NCI-H1105 (cell line): Measurements from ENCODE around the gene HOXD10.
A peak's percentile ranks its signal among the peaks of the same experiment; 100 is the strongest.

Experiments used
- DNase-seq: peaks from one replicate; lab custom pipeline; 2025; lab: John Stamatoyannopoulos, UW

HOXD10 gene

DNA sequence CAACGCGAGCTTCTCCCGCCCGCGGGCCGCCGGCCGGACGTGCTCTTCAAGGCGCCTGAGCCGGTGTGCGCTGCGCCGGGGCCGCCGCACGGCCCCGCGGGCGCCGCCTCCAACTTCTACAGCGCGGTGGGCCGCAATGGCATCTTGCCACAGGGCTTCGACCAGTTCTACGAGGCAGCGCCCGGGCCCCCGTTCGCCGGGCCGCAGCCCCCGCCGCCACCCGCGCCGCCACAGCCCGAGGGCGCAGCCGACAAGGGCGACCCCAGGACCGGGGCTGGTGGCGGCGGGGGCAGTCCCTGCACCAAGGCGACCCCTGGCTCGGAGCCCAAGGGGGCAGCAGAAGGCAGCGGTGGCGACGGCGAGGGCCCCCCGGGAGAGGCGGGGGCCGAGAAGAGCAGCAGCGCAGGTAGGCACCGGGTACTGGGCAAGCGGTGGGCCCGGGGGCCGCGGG lies 8.8 kb upstream of the HOXD10 start:
- DNase-seq = no peak

DNA sequence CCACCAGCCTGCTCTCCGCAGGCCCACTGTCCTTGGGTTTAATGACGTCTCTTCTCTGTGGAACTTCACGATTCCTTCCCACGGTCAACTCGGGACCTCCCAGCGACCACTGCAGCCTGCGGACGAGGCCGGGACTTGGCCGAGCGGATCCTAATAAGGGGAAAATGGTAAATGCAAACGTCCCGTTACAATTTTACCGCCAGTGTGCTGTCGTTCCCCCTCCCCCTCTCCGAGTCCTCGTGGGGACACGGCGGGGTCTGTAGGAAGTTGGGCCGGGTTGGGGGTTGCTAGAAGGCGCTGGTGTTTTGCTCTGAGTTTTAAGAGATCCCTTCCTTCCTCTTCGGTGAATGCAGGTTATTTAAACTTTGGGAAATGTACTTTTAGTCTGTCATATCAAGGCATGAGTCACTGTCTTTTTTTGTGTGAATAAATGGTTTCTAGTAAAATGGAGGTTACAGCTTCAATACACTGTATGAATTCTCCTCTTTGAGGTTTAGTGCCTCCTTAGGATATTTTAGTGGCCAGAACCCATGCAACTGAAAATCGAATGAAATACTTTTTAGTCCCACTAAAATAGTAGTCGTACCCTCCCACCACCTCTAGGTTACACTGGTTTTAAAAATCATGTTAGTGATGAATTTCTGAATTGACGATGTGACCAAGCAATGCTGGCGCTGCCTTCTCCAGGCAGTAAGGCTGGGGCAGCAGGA lies 7.2 kb upstream of the HOXD10 start:
- no peak for DNase-seq

DNA sequence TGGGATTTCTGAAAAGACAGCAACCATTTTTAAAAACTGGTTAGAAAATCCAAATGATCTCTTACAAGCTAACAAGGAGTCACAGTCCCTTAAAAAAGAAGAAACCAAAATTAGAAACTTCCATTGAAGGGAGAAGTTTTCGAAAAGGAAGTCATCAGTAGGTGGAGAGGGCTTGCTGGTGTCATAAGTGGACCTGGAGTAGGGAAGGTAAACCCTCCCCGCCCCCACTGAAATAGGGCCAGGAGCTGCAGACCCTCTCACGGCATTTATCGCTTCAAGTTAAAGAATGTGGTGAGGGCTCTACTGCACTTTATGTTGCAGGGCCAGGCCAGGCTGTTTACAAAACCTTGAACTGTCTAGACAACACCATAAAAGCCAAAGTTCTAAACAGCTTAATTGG lies 6.6 kb upstream of the HOXD10 start:
- DNase-seq = no peak

DNA sequence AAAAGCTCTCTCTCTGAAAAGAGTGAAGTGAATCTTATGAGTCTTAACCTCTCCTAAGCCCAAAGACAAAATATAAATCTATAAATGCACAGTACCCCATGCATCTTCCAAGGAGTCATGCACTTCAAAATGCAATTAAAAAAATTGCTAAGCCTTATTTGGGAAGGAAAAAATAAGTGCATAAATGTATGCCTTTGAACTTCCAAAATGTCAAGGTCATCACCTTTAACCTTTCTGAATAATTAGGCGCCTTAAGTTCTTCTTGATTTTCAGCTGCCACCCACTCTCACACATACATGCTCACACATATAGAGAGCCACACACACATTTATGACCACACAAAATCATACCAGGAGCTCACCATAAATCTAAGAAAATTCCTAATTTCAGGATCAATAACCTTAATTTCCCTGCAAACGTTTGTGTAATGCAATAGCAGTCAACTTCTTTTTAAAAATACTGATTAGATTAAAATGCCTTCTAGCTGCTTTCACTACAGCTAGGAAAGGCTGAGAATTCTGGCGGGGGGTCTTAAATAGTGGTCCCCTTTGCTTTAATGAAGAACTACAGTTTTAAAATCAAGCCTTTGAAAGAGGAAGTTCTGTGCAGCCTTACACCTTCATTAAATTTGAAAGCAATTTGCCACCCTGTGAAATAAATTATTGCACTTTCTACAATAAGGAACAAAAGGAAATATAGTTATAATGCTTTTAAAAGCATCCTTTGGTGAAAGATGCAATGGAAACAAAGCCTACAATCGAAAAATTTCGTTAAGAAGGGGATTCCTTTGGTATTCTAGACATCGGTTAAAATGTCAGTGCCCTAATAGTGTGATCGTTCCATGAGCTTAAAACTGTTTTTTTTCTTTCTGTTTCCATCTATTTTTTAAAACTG lies 5.9 kb upstream of the HOXD10 start:
- DNase-seq = no peak

DNA sequence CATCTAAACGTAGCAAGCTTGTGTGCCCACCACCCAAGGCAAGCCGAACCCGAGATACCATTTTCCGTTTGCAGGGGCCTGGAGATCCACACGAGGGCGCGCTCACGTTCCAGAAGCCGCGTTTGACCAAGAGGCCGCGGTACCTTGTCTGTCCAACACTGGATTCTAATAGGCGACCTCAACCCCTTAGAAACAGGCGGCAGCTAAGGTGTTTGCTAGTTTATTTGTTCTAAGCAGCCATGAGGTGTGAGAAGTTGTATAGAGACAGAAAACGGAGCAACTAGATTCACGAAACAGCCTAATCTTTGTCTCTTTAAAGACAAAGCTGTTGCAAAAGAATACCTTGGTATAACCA lies 5.3 kb upstream of the HOXD10 start:
- DNase-seq = peak; percentile 84

DNA sequence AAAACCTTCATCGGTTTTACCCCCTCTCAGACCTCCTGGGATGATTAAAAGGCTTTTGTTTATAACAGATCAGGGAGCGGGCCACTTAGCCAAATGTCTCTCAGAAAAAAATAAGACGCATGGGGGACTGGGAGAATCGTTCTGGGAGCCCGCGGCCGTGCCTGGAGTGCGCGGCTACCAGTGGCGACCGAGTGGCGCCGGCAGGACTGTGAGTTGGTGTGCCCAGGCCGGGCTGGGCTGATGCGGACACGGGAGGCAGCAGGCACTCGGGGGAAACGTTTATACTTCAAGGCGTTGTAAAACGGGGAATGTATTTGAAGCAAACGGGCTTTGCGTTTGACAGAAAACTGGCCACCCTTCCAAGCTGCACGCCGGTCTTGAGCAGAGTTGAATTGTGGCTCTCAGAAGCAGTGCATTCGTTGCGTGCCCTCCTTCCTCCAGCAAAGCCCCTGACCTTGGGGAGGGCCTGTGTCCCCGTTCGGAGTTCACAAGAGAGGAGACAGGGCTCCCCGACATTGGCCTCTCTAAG lies 4.7 kb upstream of the HOXD10 start:
- DNase-seq = no peak

DNA sequence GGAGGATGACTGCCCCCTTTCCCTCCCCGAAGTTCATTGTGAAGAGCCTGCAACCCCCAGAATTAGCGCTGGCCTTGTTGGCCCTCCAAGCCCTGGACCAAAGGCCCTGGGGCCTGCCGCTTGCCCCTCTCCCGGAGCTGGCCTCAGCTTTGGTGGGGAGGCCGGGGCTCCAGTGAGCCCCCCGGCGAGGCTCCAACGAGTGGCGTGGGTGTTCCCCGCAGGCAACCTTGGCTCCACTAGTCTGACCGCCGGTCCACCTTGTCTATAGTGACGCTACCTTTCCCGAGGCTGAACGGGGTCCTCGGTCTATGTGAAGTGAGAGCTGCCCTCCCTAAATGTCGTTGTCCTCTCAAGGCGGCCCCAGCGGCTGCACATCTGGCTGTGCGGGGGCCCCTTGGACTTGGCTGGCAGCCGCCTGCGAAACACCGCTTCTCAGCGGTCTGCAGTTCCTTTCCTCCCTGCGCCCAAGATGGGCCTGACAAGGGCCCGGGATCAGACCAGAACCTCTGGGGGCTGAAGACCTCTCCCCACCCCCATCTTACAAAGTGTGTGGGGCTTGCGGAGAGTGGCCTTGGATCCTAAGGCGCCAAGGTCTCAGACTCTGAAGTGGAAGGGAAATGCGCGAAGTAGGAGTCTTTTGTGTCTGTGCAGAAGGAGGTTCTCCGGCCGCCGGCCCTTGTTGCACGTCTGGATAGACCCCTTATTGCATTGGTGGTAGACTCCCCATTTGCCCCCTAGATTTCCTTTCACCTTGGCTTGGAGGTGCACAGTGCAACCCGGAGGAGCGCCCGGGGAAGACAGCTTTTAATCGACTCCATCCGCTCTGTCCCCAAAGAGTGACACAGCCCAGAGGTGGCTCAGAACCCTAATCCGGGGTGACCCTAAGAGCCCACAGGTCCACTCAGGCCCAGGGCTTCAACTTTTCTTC lies 3.9 kb upstream of the HOXD10 start:
- DNase-seq = no peak

DNA sequence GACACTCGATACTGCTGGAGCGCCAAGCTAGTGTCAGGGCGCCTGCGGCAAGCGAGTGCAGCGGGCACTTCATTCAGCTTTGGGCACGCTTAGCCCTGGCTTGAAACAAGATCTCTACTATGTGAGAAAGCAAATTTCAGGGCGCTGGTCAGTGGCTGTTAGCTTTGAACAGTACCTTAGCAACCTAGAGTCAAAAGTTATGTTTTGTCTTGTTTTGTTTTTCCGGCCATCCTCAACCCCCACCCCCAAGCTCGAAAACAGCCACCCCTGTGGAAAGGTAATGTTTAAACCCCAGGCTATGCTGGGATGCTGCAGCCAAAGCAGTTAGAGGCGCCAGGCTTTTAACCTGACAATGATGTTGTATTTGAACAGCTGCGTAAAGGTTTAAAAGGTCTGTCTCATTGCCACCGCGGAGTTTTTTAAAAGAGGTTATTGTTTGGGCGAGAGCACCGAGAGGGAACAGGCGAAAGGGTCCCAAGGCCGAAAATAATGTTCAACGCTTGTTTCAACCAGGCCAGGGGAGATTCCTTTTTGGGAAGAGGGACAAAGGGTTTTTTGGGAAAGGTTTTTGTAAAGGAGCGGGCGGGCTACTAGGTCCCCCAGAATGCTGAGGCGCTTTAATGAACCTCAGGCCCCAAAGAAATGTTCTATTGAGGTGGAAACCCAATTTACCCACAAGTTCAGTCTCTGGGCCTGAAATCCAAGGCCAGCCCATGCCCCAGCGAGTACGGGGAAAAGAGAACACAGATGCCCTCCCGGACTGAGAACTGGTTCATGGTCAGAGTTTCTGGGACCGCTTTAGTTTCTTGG lies 2.3 kb upstream of the HOXD10 start:
- DNase-seq = peak; percentile 88

DNA sequence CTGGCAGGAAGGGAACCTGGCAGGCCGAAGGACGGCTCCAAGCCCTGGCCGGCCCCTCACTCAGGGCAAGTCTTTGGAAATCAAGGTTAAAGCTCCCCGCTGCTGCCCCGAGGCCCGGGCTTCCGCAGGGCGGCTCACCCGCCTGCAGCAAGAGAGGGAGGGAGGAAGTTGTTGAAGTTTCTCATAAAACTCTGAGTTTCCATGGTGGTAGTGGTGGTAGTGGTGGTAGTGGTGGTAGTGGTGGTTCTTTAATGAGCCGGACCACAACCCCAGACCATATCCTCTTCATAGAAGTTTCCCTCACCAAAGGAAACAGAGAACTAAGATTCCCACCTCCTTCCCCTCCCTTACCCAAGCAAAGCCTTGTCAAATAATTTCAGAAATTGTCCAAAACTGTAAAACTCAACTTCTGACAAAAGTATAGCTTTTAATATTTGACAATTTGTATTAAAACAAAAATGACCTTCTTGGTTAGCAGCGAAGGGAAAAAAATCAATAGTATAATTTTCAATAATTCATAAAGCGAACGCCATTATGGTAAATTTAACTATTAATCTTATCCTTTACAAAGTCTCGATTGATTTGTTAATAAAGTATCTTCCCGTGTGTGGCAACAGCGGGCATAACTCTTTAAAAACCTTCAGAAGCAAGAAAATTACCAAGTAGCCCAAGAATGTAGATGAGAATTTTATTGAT lies 1.5 kb upstream of the HOXD10 start:
- DNase-seq = no peak

DNA sequence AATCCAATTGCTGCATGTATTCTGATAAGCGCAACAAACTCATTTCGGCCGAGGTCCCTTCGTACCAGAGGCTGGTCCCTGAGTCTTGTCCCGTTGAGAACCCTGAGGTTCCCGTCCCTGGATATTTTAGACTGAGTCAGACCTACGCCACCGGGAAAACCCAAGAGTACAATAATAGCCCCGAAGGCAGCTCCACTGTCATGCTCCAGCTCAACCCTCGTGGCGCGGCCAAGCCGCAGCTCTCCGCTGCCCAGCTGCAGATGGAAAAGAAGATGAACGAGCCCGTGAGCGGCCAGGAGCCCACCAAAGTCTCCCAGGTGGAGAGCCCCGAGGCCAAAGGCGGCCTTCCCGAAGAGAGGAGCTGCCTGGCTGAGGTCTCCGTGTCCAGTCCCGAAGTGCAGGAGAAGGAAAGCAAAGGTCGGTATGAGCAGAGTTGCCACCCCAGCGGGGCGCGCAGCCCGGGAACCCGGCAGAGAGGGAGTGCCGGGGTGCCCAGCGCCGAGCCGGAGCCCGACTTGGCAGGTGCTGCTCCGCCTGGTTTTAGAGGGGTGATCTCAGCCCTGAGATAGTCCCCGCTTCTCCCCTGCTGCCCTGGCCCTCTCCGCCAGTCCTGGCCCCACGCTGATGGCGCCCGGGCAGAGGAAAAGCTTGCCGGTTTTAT lies 714 bp downstream of the HOXD10 start:
- no peak for DNase-seq

DNA sequence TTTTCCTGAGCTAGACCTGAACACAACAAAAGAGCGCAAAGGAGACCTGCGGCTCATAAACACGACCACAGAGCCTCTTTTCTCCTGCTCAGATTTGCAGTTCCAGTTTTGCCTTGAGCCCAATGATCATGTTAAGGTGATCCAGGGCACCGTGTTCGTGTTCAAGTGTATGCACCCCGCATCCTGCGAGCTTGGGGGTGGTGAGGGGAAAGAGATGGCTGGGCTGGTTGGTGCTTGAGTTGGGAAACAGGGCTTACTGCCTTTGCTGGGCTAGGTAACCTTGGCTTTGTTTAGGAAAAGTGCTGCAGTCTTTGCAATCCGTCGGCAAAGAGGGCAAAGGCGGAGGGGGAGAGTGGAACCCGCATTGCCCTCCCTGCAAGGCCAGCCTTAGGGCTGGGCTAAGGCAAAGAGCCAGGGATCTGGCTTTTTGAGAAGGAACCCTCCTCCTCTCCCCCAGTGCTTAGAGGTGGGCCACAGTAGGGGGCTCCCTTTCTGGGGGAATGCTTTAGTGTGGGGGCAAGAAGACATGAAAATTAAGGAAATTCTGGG lies 1.3 kb downstream of the HOXD10 start:
- no peak for DNase-seq

DNA sequence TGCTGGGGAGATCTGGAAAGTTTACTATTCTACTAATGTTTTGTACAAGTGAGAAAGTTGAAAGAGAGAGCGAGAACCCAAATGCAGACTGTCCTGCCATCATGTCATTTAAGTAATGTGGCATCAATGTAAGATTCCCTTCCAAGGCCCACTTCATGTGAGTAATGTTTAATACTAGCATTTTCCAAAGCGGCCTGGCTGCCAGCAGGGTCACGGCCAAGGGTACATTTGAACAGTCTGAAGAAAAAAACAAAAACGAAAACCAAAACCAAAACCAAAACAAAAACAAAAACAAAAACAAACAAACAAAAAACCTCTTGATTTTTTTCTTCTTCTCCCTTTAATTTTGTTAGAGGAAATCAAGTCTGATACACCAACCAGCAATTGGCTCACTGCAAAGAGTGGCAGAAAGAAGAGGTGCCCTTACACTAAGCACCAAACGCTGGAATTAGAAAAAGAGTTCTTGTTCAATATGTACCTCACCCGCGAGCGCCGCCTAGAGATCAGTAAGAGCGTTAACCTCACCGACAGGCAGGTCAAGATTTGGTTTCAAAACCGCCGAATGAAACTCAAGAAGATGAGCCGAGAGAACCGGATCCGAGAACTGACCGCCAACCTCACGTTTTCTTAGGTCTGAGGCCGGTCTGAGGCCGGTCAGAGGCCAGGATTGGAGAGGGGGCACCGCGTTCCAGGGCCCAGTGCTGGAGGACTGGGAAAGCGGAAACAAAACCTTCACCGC lies 2.2 kb downstream of the HOXD10 start:
- DNase-seq = peak; percentile 85

DNA sequence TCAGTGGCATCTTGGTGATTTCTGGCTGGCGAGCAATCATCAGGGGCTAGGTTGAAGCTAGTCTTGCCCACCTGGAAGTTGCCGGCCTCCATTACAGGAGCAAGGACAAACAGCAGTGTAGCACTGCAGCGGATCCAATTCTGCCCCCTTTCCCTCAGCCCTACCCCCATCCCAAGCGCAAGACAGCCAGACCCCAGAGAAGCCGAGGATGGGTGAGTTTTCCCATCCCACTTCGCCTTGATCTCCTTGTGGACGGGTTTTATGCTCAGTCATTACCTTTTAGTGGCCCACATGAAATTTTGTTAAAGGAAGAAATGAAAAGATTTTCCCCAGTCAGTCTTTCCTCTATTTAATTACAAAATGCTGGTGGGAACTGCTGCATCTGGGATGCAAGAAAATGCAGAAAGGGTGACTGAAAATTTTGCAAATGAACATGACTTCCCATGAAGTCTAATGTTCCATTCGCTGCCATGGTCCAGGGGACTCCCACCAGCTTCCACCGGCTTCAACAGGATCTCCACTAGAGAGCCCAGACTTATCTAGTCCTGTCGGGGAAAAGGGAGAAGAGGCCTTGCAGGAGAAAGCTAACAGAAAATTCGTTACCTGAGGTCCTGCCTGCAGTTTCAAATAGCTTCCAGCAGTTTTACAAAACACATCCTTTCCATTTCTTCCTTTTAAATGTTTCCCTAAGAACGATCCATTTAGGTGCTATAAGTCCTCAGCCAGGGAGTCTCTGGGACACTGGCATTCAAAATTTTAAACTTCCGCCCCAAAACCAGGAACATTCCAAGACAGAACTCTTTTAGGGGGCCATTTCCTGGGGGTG lies 4.0 kb downstream of the HOXD10 start:
- DNase-seq = no peak

DNA sequence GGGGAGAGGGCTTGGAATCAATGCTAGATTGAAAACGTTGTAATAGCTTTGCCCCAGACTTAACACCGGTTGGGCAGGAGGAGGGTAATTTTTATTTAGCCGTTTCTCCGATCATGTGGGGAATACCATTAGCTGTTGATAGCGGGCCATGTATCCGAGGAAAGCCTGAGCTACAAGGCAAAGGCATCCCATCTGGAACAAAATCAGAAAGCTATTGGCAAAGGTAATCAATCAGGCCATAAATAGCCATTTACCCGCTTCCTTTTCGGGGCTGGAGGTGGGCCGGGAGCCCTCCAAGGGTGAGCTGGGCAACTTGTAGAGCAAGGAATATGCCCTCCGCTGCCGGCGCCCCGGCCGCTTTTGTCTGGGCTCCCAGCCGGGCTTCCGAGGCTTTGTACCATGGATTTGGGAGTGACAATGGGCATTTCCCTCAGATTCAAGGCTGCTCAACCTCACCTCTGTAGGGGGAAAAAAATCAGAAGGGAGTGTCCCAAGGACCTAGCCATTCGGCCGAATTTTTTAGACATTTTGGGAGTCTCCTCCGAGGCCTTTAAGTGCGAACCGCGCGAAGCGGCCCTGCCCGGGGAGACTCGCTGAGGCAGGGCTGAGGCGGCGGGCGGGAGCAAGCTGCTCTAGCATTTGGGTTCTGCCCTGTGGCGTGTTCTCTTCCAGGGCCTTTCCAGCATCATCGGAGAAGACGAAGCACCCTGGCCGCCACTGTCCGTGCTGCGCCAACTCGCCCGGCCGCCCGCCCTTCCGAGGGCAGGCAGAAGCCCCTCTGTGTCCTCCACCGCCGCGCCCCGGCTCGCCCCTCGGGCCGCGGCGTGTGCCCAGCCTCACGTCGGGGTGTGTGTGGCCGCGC lies 4.8 kb downstream of the HOXD10 start:
- DNase-seq = no peak

DNA sequence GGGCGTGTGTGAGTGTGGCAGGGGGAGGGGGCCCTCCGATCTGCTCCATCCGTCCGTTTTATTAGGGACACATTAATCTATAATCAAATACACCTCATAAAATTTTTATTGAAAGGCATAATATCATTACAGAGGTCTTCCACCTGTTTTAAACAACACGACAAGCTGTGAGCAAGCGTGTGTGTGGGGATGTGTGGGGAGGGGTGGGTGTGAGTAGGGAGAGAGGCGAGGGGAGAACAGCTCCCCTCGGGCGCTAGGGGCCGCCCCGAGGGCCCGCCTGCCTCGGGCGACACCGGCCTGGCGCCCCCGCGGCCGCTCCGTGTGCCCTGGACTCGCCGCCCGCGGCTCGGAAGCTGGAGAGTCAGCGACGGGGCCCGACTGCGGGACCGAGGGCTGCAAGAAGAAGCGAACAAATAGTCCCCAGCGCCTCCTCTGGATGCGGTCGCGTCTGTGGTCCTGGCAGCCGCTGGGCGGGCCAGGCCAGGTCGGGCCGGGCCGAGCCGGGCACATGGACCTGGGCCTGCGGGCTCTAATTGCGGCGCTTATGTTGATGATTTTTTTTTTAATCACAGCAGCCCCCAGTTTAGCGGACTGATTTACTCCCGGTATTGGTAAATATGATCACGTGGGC lies 5.6 kb downstream of the HOXD10 start:
- DNase-seq = peak; percentile 91

DNA sequence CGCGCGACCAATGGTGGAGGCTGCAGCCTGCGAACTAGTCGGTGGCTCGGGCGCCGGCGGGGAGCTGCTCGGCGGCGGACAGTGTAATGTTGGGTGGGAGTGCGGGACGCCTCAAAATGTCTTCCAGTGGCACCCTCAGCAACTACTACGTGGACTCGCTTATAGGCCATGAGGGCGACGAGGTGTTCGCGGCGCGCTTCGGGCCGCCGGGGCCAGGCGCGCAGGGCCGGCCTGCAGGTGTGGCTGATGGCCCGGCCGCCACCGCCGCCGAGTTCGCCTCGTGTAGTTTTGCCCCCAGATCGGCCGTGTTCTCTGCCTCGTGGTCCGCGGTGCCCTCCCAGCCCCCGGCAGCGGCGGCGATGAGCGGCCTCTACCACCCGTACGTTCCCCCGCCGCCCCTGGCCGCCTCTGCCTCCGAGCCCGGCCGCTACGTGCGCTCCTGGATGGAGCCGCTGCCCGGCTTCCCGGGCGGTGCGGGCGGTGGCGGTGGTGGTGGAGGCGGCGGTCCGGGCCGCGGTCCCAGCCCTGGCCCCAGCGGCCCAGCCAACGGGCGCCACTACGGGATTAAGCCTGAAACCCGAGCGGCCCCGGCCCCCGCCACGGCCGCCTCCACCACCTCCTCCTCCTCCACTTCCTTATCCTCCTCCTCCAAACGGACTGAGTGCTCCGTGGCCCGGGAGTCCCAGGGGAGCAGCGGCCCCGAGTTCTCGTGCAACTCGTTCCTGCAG lies 6.3 kb downstream of the HOXD10 start, which contains the start of gene HOXD9:
HOXD9 (plus strand) TSS at position 37 of the 728 bp plus-strand sequence; CDS start at position 87, 50 bp downstream.
- no peak for DNase-seq
